ENCODE measurements around the gene C11orf16. TPM values are rescaled to one million over a fixed set of nuclear protein-coding genes. Genes with fewer than 3 reads are reported as not detected.
A peak's percentile ranks its signal among the peaks of the same experiment; 100 is the strongest.

The C11orf16 gene
- total RNA-seq, 1 experiment from 2014 or later: not detected

- CTCF ChIA-PET: interaction anchor here (0.6 kb wide), 1 partner anchor 51 kb away, joined by 3 read pairs; no protein-coding TSS in a partner anchor
- H3K9ac ChIP-seq (ENCODE audit: low read length): no peak overlapping the region
- peaks cover 7% of the 10 kb centered on the region; the same call in 1 of the 2 replicates for H3K4me1 ChIP-seq (ENCODE audit: insufficient read depth, low read length)
- H3K27ac ChIP-seq (ENCODE audit: low read length): no peak overlapping the region
- H3K4me3 ChIP-seq (ENCODE audit: low read length): no peak overlapping the region; the same call in 1 of the 2 replicates
- no peak overlapping the region for H2AFZ ChIP-seq (ENCODE audit: low read length)
- peak overlapping the region; percentile 41 for H3K4me2 ChIP-seq (ENCODE audit: low read length)
- ATAC-seq (peak; percentile 85), DNase-seq (peak; percentile 57)
- H3K9me3 ChIP-seq (ENCODE audit: low read length): no peaks in the 10 kb centered on the region
- no peaks in the 10 kb centered on the region for H4K20me1 ChIP-seq (ENCODE audit: low read length)
- no peaks in the 10 kb centered on the region for H3F3A ChIP-seq (ENCODE audit: low read length, unreplicated experiment)
- no peaks in the 10 kb centered on the region for H3K79me2 ChIP-seq (ENCODE audit: low read length)
- H3K9me2 ChIP-seq (replicated peaks; ENCODE audit: low read length): no peaks in the 10 kb centered on the region
- no TSS peak for BruUV-seq (replicated peaks)
- H3K27me3 ChIP-seq (ENCODE audit: low read length): no peaks in the 10 kb centered on the region
- TF ChIP-seq EZH2phosphoT487 (IDR thresholded peaks at IDR 0.05; ENCODE audit: borderline replicate concordance, low read length) (no peak), CTCF (conservative IDR thresholded peaks at IDR 0.05; ENCODE audit: low read depth, low read length) (no peak), EZH2 (IDR thresholded peaks at IDR 0.05; ENCODE audit: low read length, unreplicated experiment) (no peak)
- POLR2A ChIA-PET (ENCODE audit: unreplicated experiment): no interaction called here
- intact Hi-C loops (cut with micrococcal nuclease): no loop called here
- no peaks in the 10 kb centered on the region for H3K36me3 ChIP-seq (ENCODE audit: low read depth, low read length)
These were observed 2.2 kb upstream of the C11orf16 start for GRCh38 chr11:8934742-8935488.

- Histone ChIP-seq H3K27me3 (ENCODE audit: low read length) (no peaks in the 10 kb centered on the region), H3K79me2 (ENCODE audit: low read length) (no peaks in the 10 kb centered on the region), H2AFZ (ENCODE audit: low read length) (no peak overlapping the region), H3F3A (ENCODE audit: low read length, unreplicated experiment) (no peaks in the 10 kb centered on the region), H3K9me3 (ENCODE audit: low read length) (no peaks in the 10 kb centered on the region), H3K36me3 (ENCODE audit: low read depth, low read length) (no peaks in the 10 kb centered on the region), H3K9ac (ENCODE audit: low read length) (no peak overlapping the region), H3K27ac (ENCODE audit: low read length) (no peak overlapping the region), H3K4me1 (ENCODE audit: insufficient read depth, low read length) (peaks cover 7% of the 10 kb centered on the region; the same call in 1 of the 2 replicates), H3K9me2 (replicated peaks; ENCODE audit: low read length) (no peaks in the 10 kb centered on the region), H4K20me1 (ENCODE audit: low read length) (no peaks in the 10 kb centered on the region), H3K4me2 (ENCODE audit: low read length) (no peak overlapping the region), H3K4me3 (ENCODE audit: low read length) (no peak overlapping the region)
- intact Hi-C loops (cut with micrococcal nuclease): no loop called here
- DNase-seq (no peak), ATAC-seq (no peak)
- BruUV-seq (replicated peaks): no TSS peak
- CTCF ChIA-PET: no interaction called here
- POLR2A ChIA-PET (ENCODE audit: unreplicated experiment): no interaction called here
- TF ChIP-seq CTCF (conservative IDR thresholded peaks at IDR 0.05; ENCODE audit: low read depth, low read length) (no peak), EZH2phosphoT487 (IDR thresholded peaks at IDR 0.05; ENCODE audit: borderline replicate concordance, low read length) (no peak), EZH2 (IDR thresholded peaks at IDR 0.05; ENCODE audit: low read length, unreplicated experiment) (no peak)
These were observed 1.2 kb upstream of the C11orf16 start for GRCh38 chr11:8933931-8934330.
